GM18867 (cell line): ENCODE measurements around the gene ATP9B.

Experiments
- ATAC-seq: cut with Tn5 transposase; IDR thresholded peaks from one replicate; pipeline ENCODE4 v1.9.1; 2021; ENCODE audit warnings: mild to moderate bottlenecking, moderate library complexity; ENCODE audit not compliant: unreplicated experiment

Gene ATP9B

DNA sequence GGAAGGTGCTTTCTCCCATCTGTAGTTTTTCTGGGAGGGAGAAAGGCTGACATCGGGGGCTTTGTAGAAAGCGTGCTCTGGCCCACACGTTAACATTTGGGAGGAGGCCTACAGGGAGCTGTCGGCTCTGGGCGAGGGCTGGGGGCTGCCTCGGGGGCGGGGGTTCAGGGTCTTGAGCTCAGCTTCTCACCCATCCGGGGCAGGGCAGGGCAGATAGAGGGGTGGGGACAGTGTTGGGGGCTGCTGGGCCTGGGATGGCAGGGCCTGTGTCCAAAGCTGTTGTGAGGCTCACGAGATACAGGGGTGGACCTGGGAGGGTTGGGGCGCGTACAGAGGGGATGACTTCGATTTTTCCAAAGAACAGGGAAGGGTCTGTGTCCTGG lies 353.6 kb downstream of the ATP9B start:
- no peak for ATAC-seq

DNA sequence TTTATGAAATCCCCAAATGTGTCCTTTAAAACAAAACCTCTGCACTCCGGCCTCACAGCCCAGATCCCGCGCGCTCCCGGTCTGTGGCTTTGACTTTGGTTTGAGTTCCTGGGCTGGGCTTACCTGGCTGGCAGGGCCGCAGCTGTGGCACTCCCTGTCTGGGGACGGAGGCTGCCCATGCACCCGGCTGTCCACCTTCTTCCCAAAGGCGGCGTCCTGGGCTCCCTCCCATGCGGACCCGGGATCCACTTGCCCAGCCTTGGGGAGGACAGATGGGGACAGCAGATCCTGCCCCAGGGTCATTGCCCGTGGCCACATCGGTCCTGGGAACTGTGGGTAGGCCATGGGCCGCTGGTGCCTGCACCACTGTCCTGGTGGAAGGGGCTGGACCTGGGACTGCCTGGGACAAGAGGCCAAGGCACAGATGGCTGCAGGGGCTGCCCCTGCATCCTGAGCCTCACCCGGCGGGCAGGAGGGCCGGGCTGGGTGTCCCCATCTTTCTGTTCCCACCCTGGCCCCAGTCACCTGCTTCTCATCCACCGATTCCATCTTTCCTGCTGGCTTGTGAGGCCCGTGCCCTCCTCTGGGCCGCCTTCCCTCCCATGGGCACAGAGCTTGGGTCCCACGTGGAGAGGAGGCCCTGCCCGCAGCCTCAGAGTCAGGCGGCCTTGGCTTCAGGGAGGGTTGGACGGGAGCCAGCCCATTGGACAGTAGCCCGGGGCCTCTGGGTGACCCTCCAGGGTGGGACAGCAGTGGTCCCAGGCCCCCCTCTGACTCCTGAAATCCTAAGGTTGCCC lies 354.2 kb downstream of the ATP9B start:
- ATAC-seq: no peak

- ATAC-seq: no peak
These were observed 354.9 kb downstream of the ATP9B start for GRCh38 chr18:79424008-79424565.

- ATAC-seq: no peak
These were observed 355.8 kb downstream of the ATP9B start for GRCh38 chr18:79424880-79425568.

GRCh38 chr18:79425569-79425886 lies 356.3 kb downstream of the ATP9B start:
- no peak for ATAC-seq

- ATAC-seq: no peak
These were observed 357.4 kb downstream of the ATP9B start for GRCh38 chr18:79426376-79427300.

DNA sequence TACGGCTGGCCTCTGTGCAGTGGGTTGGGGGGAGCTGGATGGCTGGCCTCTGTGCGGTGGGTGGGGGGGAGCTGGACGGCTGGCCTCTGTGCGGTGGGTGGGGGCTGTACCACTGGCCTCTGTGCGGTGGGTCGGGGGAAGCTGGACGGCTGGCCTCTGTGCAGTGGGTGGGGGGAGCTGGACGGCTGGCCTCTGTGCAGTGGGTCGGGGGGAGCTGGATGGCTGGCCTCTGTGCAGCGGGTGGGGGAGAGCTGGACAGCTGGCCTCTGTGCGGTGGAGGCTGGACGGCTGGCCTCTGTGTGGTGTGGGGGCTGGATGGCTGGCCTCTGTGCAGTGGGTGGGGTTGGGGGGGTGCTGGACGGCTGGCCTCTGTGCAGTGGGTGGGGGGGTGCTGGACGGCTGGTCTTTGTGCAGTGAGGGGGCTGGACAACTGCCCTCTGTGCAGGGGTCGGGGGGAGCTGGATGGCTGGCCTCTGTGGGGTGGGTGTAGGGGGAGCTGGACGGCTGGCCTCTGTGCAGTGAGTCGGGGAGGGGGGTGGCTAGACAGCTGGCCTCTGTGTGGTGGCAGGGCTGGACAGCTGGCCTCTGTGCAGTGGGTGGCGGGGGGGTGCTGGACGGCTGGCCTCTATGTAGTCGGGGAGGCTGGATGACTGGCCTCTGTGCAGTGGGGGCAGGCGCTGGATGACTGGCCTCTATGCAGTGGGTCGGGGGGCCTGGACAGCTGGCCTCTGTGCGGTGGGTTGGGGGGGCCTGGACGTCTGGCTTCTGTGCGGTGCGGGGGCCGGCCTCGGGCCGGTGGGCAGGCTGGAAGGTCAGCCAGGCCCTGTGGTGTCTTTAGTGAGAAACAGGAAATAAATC lies 358.4 kb downstream of the ATP9B start:
- ATAC-seq: no peak
